Inflammatory macrophage treated with lipopolysaccharide for 1 hour (primary cell): ENCODE data around the gene DOC2B.
A peak's percentile ranks its signal among the peaks of the same experiment; 100 is the strongest.
"Not testable (repeated sequence)": the region's sequence is repeated elsewhere in the genome, so short reads cannot be mapped to it uniquely, and the experiment has no call there.

ENCODE experiments used
- DNase-seq, 2 donors: peaks; one replicate each; pipeline ENCODE4 v3.0.0-alpha.2; 2020 to 2022

DOC2B gene

DNA sequence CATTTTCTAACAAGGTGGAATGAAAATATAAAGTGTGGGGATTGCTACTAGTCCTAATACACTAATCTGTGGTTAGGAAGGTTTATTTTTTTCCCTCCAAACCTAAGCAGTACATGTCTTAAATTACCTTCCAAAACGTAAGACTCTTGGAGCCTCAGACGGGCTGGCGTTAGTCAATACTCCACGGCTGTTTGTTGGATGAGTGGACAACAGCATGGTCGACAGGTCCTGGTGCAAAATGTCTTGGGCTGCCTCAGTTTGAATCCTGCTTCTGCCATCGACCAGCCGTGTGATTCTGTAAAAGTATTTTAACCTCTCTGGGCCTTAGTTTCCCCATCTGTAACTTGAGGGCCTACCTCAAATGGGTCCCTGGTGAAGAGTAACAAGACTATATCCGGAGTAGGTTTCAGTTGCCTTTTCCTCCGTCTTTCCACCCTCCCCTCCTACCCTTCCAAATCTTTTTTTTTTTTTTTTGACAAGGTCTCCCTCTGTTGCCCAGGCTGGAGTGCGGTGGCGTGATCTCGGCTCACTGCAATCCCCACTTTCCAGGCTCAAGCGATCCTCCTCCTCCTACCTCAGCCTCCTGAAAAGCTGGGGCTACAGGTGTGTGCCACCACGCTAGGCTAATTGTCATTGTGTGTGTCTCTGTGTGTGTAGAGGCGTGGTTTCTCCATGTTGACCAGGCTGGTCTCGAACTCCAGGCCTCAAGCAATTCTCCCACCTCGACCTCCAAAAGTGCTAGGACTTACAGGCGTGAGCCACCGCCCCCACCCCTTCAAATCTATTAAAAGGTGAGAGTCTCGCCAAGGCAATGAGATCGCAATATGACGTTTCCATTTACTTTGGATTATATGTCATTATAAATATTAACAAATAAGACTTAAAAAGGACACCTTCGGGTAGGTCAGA is 38.3 kb downstream of the DOC2B start:
- DNase-seq, result no peak

DNA sequence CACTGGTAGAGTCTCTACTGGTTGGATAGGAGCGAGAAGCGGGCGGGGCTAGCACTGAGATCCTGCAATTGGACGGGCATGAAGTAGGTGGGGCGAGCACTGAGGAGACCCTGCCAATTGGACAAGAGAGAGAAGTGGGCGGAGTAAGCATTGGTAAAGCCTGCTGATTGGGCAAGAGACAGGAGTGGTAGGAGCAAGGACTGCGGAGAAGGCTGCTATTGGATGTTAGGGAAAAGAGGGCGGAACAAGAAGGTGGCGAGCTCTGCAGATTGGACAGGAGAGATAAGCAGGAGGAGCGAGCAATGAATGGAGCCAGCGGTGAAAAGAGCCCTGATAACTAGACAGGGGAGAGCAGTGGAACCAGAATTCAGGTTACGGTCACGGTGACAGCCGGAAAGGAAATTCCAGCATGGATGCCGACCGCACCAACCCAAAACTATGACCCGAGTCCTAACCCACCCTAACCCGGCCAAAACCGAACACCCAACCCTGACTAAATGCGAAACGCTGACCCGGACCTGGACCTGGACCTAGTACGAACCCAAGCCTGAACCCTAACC is 39.3 kb downstream of the DOC2B start:
- DNase-seq, result peak; percentile 22 to 29

- not testable (repeated sequence) for DNase-seq
These were observed 41.8 kb downstream of the DOC2B start for GRCh38 chr17:139401-140205.

DNA sequence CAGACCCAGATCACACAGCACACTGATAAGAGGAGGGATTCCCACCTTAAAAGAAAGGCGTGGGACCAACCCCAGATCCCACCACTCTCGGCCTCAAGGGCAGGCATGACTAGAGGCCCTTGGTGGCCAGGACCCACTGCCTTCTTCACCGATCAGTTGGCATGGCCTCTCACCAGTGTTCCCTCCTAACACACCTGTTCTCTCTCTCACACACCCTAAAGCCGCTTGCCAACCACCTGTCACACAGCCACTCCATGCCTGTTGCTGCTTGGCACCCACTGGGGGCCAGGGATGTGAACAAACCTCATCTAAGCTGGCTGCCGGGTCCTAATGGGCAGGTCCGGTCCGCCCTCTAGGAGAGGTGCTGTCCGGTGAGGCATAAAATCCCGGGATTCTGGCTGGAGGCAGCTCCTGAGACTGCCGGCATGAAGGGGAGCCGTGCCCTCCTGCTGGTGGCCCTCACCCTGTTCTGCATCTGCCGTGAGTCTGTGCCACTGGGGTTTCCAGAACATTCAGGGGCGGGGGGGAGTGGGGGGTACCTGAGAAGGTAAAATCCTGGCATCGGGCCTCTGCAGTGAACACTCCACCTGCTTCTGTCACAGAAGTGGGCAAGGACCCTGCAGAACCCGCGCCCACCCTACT is 44.2 kb downstream of the DOC2B start, which contains the start of gene SCGB1C2:
Gene SCGB1C2 (plus strand): TSS at position 404 of the 642 bp plus-strand sequence. CDS start 22 bp downstream, at position 426.
- not testable (repeated sequence) for DNase-seq

GRCh38 chr17:136531-136930 is 44.9 kb downstream of the DOC2B start:
- DNase-seq, result not testable (repeated sequence)

DNA sequence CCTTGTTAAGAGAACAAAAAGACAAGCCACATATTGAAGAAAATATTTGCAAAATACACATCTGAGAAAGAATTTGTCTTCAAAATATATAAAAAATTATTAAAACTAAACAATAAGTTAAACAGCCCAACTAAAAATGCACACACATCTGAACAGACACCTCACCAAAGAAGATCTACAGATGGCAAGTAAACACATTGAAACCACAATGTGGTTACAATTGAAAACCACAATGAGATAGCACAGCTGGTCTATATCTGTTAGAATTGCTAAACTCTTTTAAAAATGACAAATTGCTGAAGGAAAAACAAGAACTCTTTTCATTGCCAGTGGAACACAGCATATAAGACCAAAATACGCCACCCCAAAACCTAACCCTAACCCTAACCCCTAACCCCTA is 45.6 kb downstream of the DOC2B start:
- DNase-seq, result not testable (repeated sequence)

- not testable (repeated sequence) for DNase-seq
These were observed 46.4 kb downstream of the DOC2B start for GRCh38 chr17:135022-135421.

DNA sequence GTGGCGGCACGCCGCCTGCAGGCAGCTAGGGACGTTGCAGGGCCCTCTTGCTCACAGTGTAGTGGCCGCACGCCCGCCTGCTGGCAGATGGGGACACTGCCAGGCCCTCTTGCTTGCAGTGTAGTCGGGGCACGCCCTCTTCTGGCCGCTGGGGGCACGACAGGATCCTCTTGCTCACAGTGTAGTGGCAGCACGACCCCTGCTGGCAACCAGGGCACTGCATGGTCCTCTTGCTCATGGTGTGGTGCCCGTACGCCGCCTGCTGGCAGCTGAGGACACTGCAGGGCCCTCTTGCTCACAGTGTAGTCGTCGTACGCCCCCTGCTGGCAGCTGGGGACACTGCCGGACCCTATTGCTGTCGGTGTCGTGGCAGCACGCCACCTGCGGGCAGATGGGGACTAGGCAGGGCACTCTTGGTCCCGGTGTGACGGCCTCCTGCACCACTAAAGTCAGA is 47.1 kb downstream of the DOC2B start:
- not testable (repeated sequence) for DNase-seq

DNA sequence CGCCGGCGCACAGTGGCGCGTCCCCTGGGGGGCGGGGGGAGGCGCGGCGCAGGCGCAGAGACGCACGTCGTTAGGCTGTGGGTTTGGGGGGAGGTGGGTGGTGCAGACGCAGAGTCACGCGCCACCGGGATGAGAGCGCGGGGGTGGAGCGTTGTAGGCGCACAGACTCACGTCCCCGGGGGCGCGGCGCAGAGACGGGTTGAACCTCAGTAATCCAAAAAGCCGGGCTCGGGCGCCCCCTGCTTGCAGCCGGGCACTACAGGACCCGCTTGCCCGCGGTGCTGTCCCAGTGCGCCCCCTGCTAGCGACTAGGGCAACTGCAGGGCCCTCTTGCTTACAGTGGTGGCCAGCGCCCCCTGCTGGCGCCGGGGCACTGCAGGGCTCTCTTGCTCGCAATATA is 47.5 kb downstream of the DOC2B start:
- not testable (repeated sequence) for DNase-seq

- not testable (repeated sequence) for DNase-seq
These were observed 63.0 kb downstream of the DOC2B start for GRCh38 chr17:118339-118917.

- peak in 1 of 2 donors; percentile 6 for DNase-seq
These were observed 68.3 kb downstream of the DOC2B start for GRCh38 chr17:113111-113510.
